Effector memory CD8-positive, alpha-beta T cell (primary cell): ENCODE measurements around the gene LRRC2.
"Not testable (repeated sequence)": the region's sequence is repeated elsewhere in the genome, so short reads cannot be mapped to it uniquely, and the experiment has no call there.

ENCODE experiments used
- ATAC-seq: fragments of 150-1000 bp; cut with Tn5 transposase; replicated peaks from 2 replicates; pipeline ENCODE4 v1.10.0; 2021; ENCODE audit warnings: mild to moderate bottlenecking, moderate library complexity
- DNase-seq, 3 experiments: peaks; one replicate each; pipeline ENCODE4 v3.0.0; 2021
- H3K27ac Mint-ChIP-seq, 2 donors: one replicate each; pipeline ENCODE4 v1.8.0; 2022; ENCODE audit warnings: mild to moderate bottlenecking in 2 of 2, mixed read lengths in 2 of 2, moderate library complexity in 2 of 2
- H3K27me3 Mint-ChIP-seq, 2 donors: one replicate each; pipeline ENCODE4 v1.8.0; 2022; ENCODE audit warnings: mixed read lengths in 2 of 2
- H3K36me3 Mint-ChIP-seq: one replicate; pipeline ENCODE4 v1.8.0; 2022; ENCODE audit warnings: mild to moderate bottlenecking, moderate library complexity, mixed read lengths; ENCODE audit not compliant: insufficient read depth
- H3K4me1 Mint-ChIP-seq, 2 donors: one replicate each; pipeline ENCODE4 v1.8.0; 2022; ENCODE audit warnings: low read depth in 2 of 2, mixed read lengths in 2 of 2
- H3K4me3 Mint-ChIP-seq, 2 donors: one replicate each; pipeline ENCODE4 v1.8.0; 2022; ENCODE audit warnings: mild to moderate bottlenecking in 2 of 2, mixed read lengths in 2 of 2, moderate library complexity in 2 of 2
- H3K9me3 Mint-ChIP-seq, 2 donors: one replicate each; pipeline ENCODE4 v1.8.0; 2022; ENCODE audit warnings: mixed read lengths in 2 of 2

LRRC2 gene

GRCh38 chr3:46541835-46542234 is 24.3 kb downstream of the LRRC2 start:
- no peaks in the 10 kb centered on the region for H3K9me3 Mint-ChIP-seq
- H3K4me3 Mint-ChIP-seq: no peak overlapping the region
- peaks cover 12% of the 10 kb centered on the region for H3K36me3 Mint-ChIP-seq
- H3K4me1 Mint-ChIP-seq: peaks cover 23 to 24% of the 10 kb centered on the region in 2 donors
- peak overlapping the region in 1 of 2 donors; percentile 84 for H3K27ac Mint-ChIP-seq
- H3K27me3 Mint-ChIP-seq: peaks cover 0 to 7% of the 10 kb centered on the region in 2 donors
- ATAC-seq: no peak
- DNase-seq: no peak

GRCh38 chr3:46540550-46540949 is 25.6 kb downstream of the LRRC2 start:
- Mint-ChIP-seq H3K9me3 (no peaks in the 10 kb centered on the region), H3K27ac (peak overlapping the region in 1 of 2 donors; percentile 94), H3K36me3 (peaks cover 12% of the 10 kb centered on the region), H3K27me3 (peaks cover 12 to 15% of the 10 kb centered on the region in 2 donors), H3K4me3 (peak overlapping the region in 1 of 2 donors; percentile 19), H3K4me1 (peaks cover 22 to 28% of the 10 kb centered on the region in 2 donors)
- ATAC-seq: no peak
- DNase-seq: no peak

DNA sequence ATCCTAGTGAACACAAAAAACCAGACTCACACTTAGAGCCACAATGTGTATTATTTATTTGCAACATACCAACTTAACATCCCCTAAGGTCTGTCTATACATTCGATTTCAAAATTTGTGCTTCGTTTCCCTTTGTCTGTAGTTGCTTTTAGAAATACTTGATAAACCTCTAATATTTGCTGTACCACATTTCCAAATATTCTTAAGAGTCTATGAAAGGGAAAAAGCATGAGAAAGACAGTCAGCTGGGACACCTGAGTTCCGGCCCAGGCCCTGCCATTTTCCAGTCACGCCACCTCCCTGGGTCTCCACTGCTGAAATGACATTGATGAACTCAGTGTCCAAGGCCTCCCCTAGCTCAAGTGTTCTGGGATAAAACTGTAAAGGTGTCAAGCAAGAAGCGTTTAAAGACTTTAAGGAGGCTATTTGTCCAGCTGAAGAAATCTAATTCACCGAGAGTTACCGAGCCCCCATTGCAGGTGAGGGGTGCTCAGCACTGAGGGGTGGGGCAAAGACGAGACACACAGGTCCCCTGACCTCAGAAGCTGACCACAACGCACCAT is 26.6 kb downstream of the LRRC2 start:
- Mint-ChIP-seq H3K36me3 (peaks cover 12% of the 10 kb centered on the region), H3K27me3 (peaks cover 15 to 16% of the 10 kb centered on the region in 2 donors), H3K27ac (peak overlapping the region; percentile 94 to 96), H3K4me1 (peaks cover 22 to 28% of the 10 kb centered on the region in 2 donors), H3K4me3 (peak overlapping the region; percentile 70 to 81), H3K9me3 (no peaks in the 10 kb centered on the region)
- ATAC-seq (no peak), DNase-seq (peak in 1 of 3 experiments; percentile 21)

GRCh38 chr3:46538803-46539442 is 27.2 kb downstream of the LRRC2 start:
- DNase-seq: peak; percentile 79 to 84 (median 83)
- H3K9me3 Mint-ChIP-seq: no peaks in the 10 kb centered on the region
- peak overlapping the region; percentile 70 to 81 for H3K4me3 Mint-ChIP-seq
- peaks cover 12% of the 10 kb centered on the region for H3K36me3 Mint-ChIP-seq
- peaks cover 15 to 16% of the 10 kb centered on the region in 2 donors for H3K27me3 Mint-ChIP-seq
- H3K27ac Mint-ChIP-seq: peak overlapping the region; percentile 94 to 96
- H3K4me1 Mint-ChIP-seq: peaks cover 22 to 28% of the 10 kb centered on the region in 2 donors
- peak; percentile 93 for ATAC-seq

GRCh38 chr3:46538425-46538802 is 27.7 kb downstream of the LRRC2 start:
- peaks cover 12% of the 10 kb centered on the region for H3K36me3 Mint-ChIP-seq
- H3K27ac Mint-ChIP-seq: peak overlapping the region; percentile 94 to 96
- H3K9me3 Mint-ChIP-seq, DNase-seq, ATAC-seq: not testable (repeated sequence)
- H3K27me3 Mint-ChIP-seq: peaks cover 15 to 16% of the 10 kb centered on the region in 2 donors
- peak overlapping the region; percentile 70 to 81 for H3K4me3 Mint-ChIP-seq
- H3K4me1 Mint-ChIP-seq: peaks cover 22 to 28% of the 10 kb centered on the region in 2 donors

DNA sequence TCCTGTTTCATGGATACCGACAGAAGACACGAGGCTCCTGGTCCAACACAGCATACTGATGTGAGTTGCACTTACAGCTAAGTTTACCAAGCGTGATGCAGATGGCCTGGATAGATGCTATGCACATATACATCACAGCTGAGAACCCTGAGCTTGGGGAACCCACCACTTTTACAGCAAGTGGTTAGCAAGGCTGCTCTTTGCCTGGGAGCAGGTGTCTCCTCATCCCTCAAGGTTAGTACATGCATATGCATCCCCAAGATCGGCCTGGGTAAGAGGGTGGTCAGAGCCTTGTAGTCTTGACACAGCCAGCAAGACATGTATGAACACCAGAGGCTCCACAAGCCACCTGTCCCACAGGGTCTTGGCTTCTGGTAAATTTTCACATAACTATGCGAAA is 28.3 kb downstream of the LRRC2 start:
- peaks cover 22 to 28% of the 10 kb centered on the region in 2 donors for H3K4me1 Mint-ChIP-seq
- peak overlapping the region; percentile 70 to 81 for H3K4me3 Mint-ChIP-seq
- ATAC-seq: no peak
- H3K27ac Mint-ChIP-seq: peak overlapping the region; percentile 94 to 96
- H3K9me3 Mint-ChIP-seq: no peaks in the 10 kb centered on the region
- H3K36me3 Mint-ChIP-seq: peaks cover 12% of the 10 kb centered on the region
- DNase-seq: no peak
- peaks cover 15 to 16% of the 10 kb centered on the region in 2 donors for H3K27me3 Mint-ChIP-seq

GRCh38 chr3:46537316-46537715 is 28.8 kb downstream of the LRRC2 start:
- Mint-ChIP-seq H3K27ac (peak overlapping the region; percentile 8 to 94), H3K27me3 (peaks cover 15 to 16% of the 10 kb centered on the region in 2 donors), H3K9me3 (no peaks in the 10 kb centered on the region), H3K36me3 (peaks cover 12% of the 10 kb centered on the region), H3K4me1 (peaks cover 22 to 28% of the 10 kb centered on the region in 2 donors), H3K4me3 (no peak overlapping the region)
- DNase-seq (no peak), ATAC-seq (no peak)

GRCh38 chr3:46536758-46537157 is 29.3 kb downstream of the LRRC2 start:
- H3K27ac Mint-ChIP-seq: peak overlapping the region in 1 of 2 donors; percentile 65
- DNase-seq (no peak), ATAC-seq (no peak)
- peaks cover 15 to 16% of the 10 kb centered on the region in 2 donors for H3K27me3 Mint-ChIP-seq
- H3K4me1 Mint-ChIP-seq: peaks cover 22 to 28% of the 10 kb centered on the region in 2 donors
- peaks cover 12% of the 10 kb centered on the region for H3K36me3 Mint-ChIP-seq
- H3K4me3 Mint-ChIP-seq: no peak overlapping the region
- no peaks in the 10 kb centered on the region for H3K9me3 Mint-ChIP-seq

- Mint-ChIP-seq H3K9me3 (no peaks in the 10 kb centered on the region), H3K27me3 (peaks cover 16 to 25% of the 10 kb centered on the region in 2 donors), H3K4me1 (peaks cover 22 to 28% of the 10 kb centered on the region in 2 donors), H3K36me3 (peaks cover 12% of the 10 kb centered on the region), H3K4me3 (no peak overlapping the region), H3K27ac (peak overlapping the region in 1 of 2 donors; percentile 65)
- DNase-seq: no peak
- no peak for ATAC-seq
Measured at GRCh38 chr3:46535746-46536145, 30.4 kb downstream of the LRRC2 start.

DNA sequence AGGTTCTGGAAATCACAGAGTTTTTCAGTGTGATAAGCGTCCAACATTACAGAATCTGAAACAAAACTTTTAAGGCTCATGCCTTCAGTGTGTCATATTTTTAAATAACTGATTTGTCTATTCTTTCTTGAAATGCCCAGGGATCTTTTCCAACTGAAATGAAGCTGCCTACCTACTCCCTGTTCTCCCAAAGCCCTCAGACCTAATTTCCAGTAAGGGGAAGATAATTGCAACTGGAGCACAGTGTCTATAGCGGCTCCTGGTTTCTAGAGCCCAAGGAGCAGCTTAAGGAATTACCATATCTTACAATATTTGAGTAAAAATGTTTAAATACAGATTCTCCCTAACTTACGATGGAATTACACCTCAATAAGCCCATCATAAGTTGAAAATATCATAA is 33.0 kb downstream of the LRRC2 start:
- H3K36me3 Mint-ChIP-seq: no peaks in the 10 kb centered on the region
- no peak for ATAC-seq
- H3K9me3 Mint-ChIP-seq: no peaks in the 10 kb centered on the region
- H3K27me3 Mint-ChIP-seq: peaks cover 16 to 33% of the 10 kb centered on the region in 2 donors
- no peak for DNase-seq
- no peak overlapping the region for H3K27ac Mint-ChIP-seq
- peaks cover 4 to 10% of the 10 kb centered on the region in 2 donors for H3K4me1 Mint-ChIP-seq
- no peak overlapping the region for H3K4me3 Mint-ChIP-seq

GRCh38 chr3:46527239-46527638 is 38.9 kb downstream of the LRRC2 start:
- Mint-ChIP-seq H3K4me1 (no peaks in the 10 kb centered on the region), H3K9me3 (no peaks in the 10 kb centered on the region), H3K36me3 (no peaks in the 10 kb centered on the region), H3K27me3 (peaks cover 0 to 28% of the 10 kb centered on the region in 2 donors), H3K4me3 (no peak overlapping the region), H3K27ac (no peak overlapping the region)
- ATAC-seq (no peak), DNase-seq (no peak)

DNA sequence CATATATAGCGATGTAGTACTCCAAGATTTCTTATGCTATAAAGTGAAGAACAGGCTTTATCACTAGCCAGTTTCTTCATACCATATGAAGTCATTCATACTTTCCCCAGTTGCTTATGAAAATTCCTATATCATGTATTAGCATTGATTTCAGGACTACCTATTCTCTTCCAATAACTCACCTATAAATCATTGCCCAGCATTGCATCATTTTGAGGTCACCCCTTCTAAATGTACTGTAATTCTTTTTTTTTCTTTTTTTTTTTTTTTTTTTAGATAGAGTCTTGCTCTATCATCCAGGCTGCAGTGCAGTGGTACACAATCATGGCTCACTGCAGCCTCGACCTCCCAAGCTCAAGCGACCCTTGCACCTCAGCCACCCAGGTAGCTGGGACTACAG is 41.3 kb downstream of the LRRC2 start:
- no peaks in the 10 kb centered on the region for H3K36me3 Mint-ChIP-seq
- no peaks in the 10 kb centered on the region for H3K4me1 Mint-ChIP-seq
- no peak overlapping the region for H3K4me3 Mint-ChIP-seq
- no peak overlapping the region for H3K27ac Mint-ChIP-seq
- ATAC-seq (no peak), DNase-seq (no peak)
- H3K9me3 Mint-ChIP-seq: no peaks in the 10 kb centered on the region
- peaks cover 0 to 10% of the 10 kb centered on the region in 2 donors for H3K27me3 Mint-ChIP-seq

DNA sequence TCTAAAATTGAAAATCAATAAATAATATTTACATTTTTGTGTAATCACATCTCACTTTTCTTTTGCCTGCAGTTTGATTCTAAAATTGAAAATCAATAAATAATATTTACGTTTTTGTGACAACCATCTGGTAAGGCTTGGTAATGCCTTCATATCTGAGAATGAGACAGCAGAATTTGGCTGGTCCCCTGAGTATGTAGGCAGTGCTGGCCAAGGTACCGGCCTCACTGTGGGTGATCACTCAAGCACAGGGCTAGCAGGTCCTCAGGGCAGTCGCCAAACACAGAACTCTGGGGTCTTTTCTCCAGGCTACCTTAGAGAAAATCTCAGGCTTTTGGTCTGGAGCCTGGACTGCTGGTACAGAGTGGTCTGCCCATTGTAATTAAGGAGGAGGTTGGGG is 42.1 kb downstream of the LRRC2 start:
- no peak overlapping the region for H3K27ac Mint-ChIP-seq
- ATAC-seq: no peak

GRCh38 chr3:46523556-46523955 is 42.5 kb downstream of the LRRC2 start:
- Mint-ChIP-seq H3K27me3 (peaks cover 0 to 10% of the 10 kb centered on the region in 2 donors), H3K27ac (no peak overlapping the region), H3K4me1 (no peaks in the 10 kb centered on the region), H3K36me3 (no peaks in the 10 kb centered on the region), H3K9me3 (no peaks in the 10 kb centered on the region), H3K4me3 (no peak overlapping the region)
- no peak for DNase-seq
- ATAC-seq: no peak

More for the DNA sequence above, 42.1 kb downstream of the LRRC2 start:
- H3K27me3 Mint-ChIP-seq: peaks cover 0 to 10% of the 10 kb centered on the region in 2 donors
- no peak for DNase-seq
- no peaks in the 10 kb centered on the region for H3K9me3 Mint-ChIP-seq
- no peaks in the 10 kb centered on the region for H3K4me1 Mint-ChIP-seq
- no peaks in the 10 kb centered on the region for H3K36me3 Mint-ChIP-seq
- no peak overlapping the region for H3K4me3 Mint-ChIP-seq
